MCF 10A (cell line): ENCODE results near the gene C10orf143. TPM values are rescaled to one million over a fixed set of nuclear protein-coding genes. Genes with fewer than 3 reads are reported as not detected.

Source experiments
- BruUV-seq: library from RNA; stranded (reverse); fragments of 400-500 nt; replicated peaks from 2 replicates; lab custom pipeline; 2021; lab: Mats Ljungman, UMichigan
- CTCF ChIA-PET: fragments of 300-600 bp; sonication (Branson Sonifier 250); formaldehyde crosslinking; extraction: SDS; loops from one replicate; lab custom pipeline; 2021; ENCODE audit warnings: antibody characterized with exemption, inconsistent platforms; lab: Yijun Ruan, JAX
- POLR2A ChIA-PET: fragments of 300-600, 350-650 bp; sonication (Branson Sonifier 250); formaldehyde crosslinking; extraction: SDS; loops from one replicate; lab custom pipeline; 2020; ENCODE audit warnings: antibody characterized with exemption, inconsistent platforms; lab: Yijun Ruan, JAX
- DNase-seq: peaks from one replicate; pipeline ENCODE4 v3.0.0-alpha.2; 2018; ENCODE audit not compliant: unreplicated experiment
- H3K27ac Mint-ChIP-seq: one replicate; pipeline ENCODE4 v1.8.0; 2022; ENCODE audit warnings: mild to moderate bottlenecking, low read depth, mixed read lengths; ENCODE audit not compliant: unreplicated experiment
- H3K27me3 Mint-ChIP-seq: one replicate; pipeline ENCODE4 v1.8.0; 2022; ENCODE audit warnings: mixed read lengths; ENCODE audit not compliant: insufficient read depth, unreplicated experiment
- H3K36me3 Mint-ChIP-seq: one replicate; pipeline ENCODE4 v1.8.0; 2022; ENCODE audit warnings: mild to moderate bottlenecking, moderate library complexity, mixed read lengths; ENCODE audit not compliant: insufficient read depth, unreplicated experiment
- H3K4me1 Mint-ChIP-seq: one replicate; pipeline ENCODE4 v1.8.0; 2022; ENCODE audit warnings: mixed read lengths; ENCODE audit not compliant: insufficient read depth, unreplicated experiment
- H3K4me3 Mint-ChIP-seq: one replicate; pipeline ENCODE4 v1.8.0; 2022; ENCODE audit warnings: mild to moderate bottlenecking, moderate library complexity, mixed read lengths; ENCODE audit not compliant: unreplicated experiment
- H3K9me3 Mint-ChIP-seq: one replicate; pipeline ENCODE4 v1.8.0; 2022; ENCODE audit warnings: mixed read lengths; ENCODE audit not compliant: unreplicated experiment
- CTCF ChIP-seq: fragments of 200-600 bp; IDR thresholded peaks from one replicate; pipeline ENCODE4 v1.8.0; 2022; ENCODE audit warnings: antibody characterized with exemption, mild to moderate bottlenecking; ENCODE audit not compliant: unreplicated experiment
- intact Hi-C: fragments of 100-400 bp; cut with micrococcal nuclease; formaldehyde crosslinking; loops from 2 replicates; pipeline ENCODE4 v1.14.1; 2022
- total RNA-seq: library from RNA; stranded (reverse); gene quantifications from 2 replicates; pipeline ENCODE4 v1.2.3, GENCODE V29; 2022

Gene C10orf143
- total RNA-seq, 1 experiment from 2014 or later: 4.9 TPM

- intact Hi-C loops: no loop called here
- Mint-ChIP-seq H3K9me3 (no peaks in the 10 kb centered on the region), H3K27me3 (no peaks in the 10 kb centered on the region), H3K4me1 (peaks cover 30% of the 10 kb centered on the region), H3K36me3 (peaks cover 27% of the 10 kb centered on the region), H3K27ac (peak overlapping the region; percentile 31), H3K4me3 (no peak overlapping the region)
- no peak for TF ChIP-seq CTCF
- no TSS peak for BruUV-seq
- POLR2A ChIA-PET: interaction anchor here (1.2 to 2.1 kb wide), 2 partner anchors 31 to 35 kb away, joined by 4 to 16 read pairs; partner anchors contain the start of gene C10orf143
- DNase-seq: no peak
- CTCF ChIA-PET: interaction anchor here (0.7 to 2.4 kb wide), 6 partner anchors 11 to 1878 kb away, joined by 3 to 8 read pairs (median 4); partner anchors contain the start of gene C10orf143
Measured at GRCh38 chr10:130141878-130142277, 31.2 kb upstream of the C10orf143 start.

- no TSS peak for BruUV-seq
- TF ChIP-seq CTCF: no peak
- Mint-ChIP-seq H3K27ac (no peak overlapping the region), H3K4me1 (peaks cover 30% of the 10 kb centered on the region), H3K27me3 (no peaks in the 10 kb centered on the region), H3K36me3 (peaks cover 26% of the 10 kb centered on the region), H3K9me3 (no peaks in the 10 kb centered on the region), H3K4me3 (no peak overlapping the region)
- ChIA-PET CTCF (interaction anchor here (0.8 to 2.4 kb wide), 5 partner anchors 11 to 1877 kb away, joined by 3 to 8 read pairs (median 3); partner anchors contain the start of gene C10orf143), POLR2A (interaction anchor here (2.1 kb wide), 1 partner anchor 31 kb away, joined by 16 read pairs; the partner anchor contains the start of gene C10orf143)
- intact Hi-C loops: no loop called here
- peak; percentile 6 for DNase-seq
Measured at GRCh38 chr10:130141460-130141859, 30.8 kb upstream of the C10orf143 start.

GRCh38 chr10:130141038-130141437, 30.4 kb upstream of the C10orf143 start:
- BruUV-seq: no TSS peak
- intact Hi-C loops: no loop called here

More at GRCh38 chr10:130141038-130141437, 30.4 kb upstream of the C10orf143 start:
- ChIA-PET CTCF (interaction anchor here (1.0 to 2.4 kb wide), 4 partner anchors 13 to 1877 kb away, joined by 3 to 8 read pairs (median 4); partner anchors contain the start of gene C10orf143), POLR2A (interaction anchor here (2.1 kb wide), 1 partner anchor 31 kb away, joined by 16 read pairs; the partner anchor contains the start of gene C10orf143)
- no peak overlapping the region for H3K4me3 Mint-ChIP-seq
- no peak for DNase-seq
- H3K4me1 Mint-ChIP-seq: peaks cover 30% of the 10 kb centered on the region
- no peaks in the 10 kb centered on the region for H3K9me3 Mint-ChIP-seq
- H3K27ac Mint-ChIP-seq: no peak overlapping the region
- H3K36me3 Mint-ChIP-seq: peaks cover 22% of the 10 kb centered on the region
- no peak for TF ChIP-seq CTCF
- H3K27me3 Mint-ChIP-seq: no peaks in the 10 kb centered on the region
